Daoy (cell line): ENCODE results near the gene ADGRG7. TPM values are rescaled to one million over a fixed set of nuclear protein-coding genes. Genes with fewer than 3 reads are reported as not detected.
A peak's percentile ranks its signal among the peaks of the same experiment; 100 is the strongest.

Experiments
- DNase-seq: peaks from one replicate; pipeline ENCODE4 v3.0.0-alpha.2; 2015; ENCODE audit warnings: low read depth
- total RNA-seq: library from RNA; depleted of rRNA; stranded (reverse); fragments of >200 nt; shearing (Covaris generic); gene quantifications from 2 replicates; pipeline ENCODE4 v1.2.3, GENCODE V29; 2014

ADGRG7 gene
- total RNA-seq, 1 experiment from 2014 or later: not detected

GRCh38 chr3:100698736-100699135, 89.3 kb downstream of the ADGRG7 start:
- DNase-seq: no peak

- no peak for DNase-seq
Observed at GRCh38 chr3:100700708-100701107, 91.3 kb downstream of the ADGRG7 start.

GRCh38 chr3:100702082-100702979, 92.9 kb downstream of the ADGRG7 start:
- no peak for DNase-seq

GRCh38 chr3:100702980-100703345, 93.6 kb downstream of the ADGRG7 start:
- DNase-seq: no peak

- no peak for DNase-seq
Observed at GRCh38 chr3:100703865-100704264, 94.5 kb downstream of the ADGRG7 start.

- DNase-seq: no peak
Observed at GRCh38 chr3:100706365-100706764, 97.0 kb downstream of the ADGRG7 start.

GRCh38 chr3:100708644-100708988, 99.2 kb downstream of the ADGRG7 start:
- no peak for DNase-seq

GRCh38 chr3:100708989-100709841, 99.8 kb downstream of the ADGRG7 start, which contains the start of gene TFG:
TSS of gene TFG (plus strand) at chr3:100709494. CDS start at chr3:100713686, 4,192 bp downstream.
- DNase-seq: peak; percentile 100

GRCh38 chr3:100709842-100710260, 100.5 kb downstream of the ADGRG7 start:
- DNase-seq: peak; percentile 21

- DNase-seq: peak; percentile 61
Observed at GRCh38 chr3:100710261-100710968, 101.0 kb downstream of the ADGRG7 start.

- DNase-seq: no peak
Observed at GRCh38 chr3:100715176-100715575, 105.8 kb downstream of the ADGRG7 start.

GRCh38 chr3:100717063-100717462, 107.7 kb downstream of the ADGRG7 start:
- no peak for DNase-seq

GRCh38 chr3:100717637-100718487, 108.5 kb downstream of the ADGRG7 start:
- no peak for DNase-seq

- no peak for DNase-seq
Observed at GRCh38 chr3:100719136-100719535, 109.7 kb downstream of the ADGRG7 start.

GRCh38 chr3:100720426-100720825, 111.0 kb downstream of the ADGRG7 start:
- DNase-seq: no peak

- DNase-seq: no peak
Observed at GRCh38 chr3:100725935-100726513, 116.6 kb downstream of the ADGRG7 start.

- DNase-seq: no peak
Observed at GRCh38 chr3:100726706-100727105, 117.3 kb downstream of the ADGRG7 start.

- no peak for DNase-seq
Observed at GRCh38 chr3:100730524-100730923, 121.1 kb downstream of the ADGRG7 start.

GRCh38 chr3:100732435-100732834, 123.0 kb downstream of the ADGRG7 start:
- no peak for DNase-seq

GRCh38 chr3:100737334-100737733, 127.9 kb downstream of the ADGRG7 start:
- no peak for DNase-seq

GRCh38 chr3:100740207-100740606, 130.8 kb downstream of the ADGRG7 start:
- DNase-seq: no peak
